Activated CD8-positive, alpha-beta T cell treated with anti-CD3 and anti-CD28 coated beads, Interleukin-2, amount 10 ng/mL, durations not matched to agents 7 days and 5 days (primary cell): ENCODE measurements around the gene ASF1B. TPM values are rescaled to one million over a fixed set of nuclear protein-coding genes. Genes with fewer than 3 reads are reported as not detected.
A peak's percentile ranks its signal among the peaks of the same experiment; 100 is the strongest.

Source experiments
- ATAC-seq: fragments of 150-1000 bp; cut with Tn5 transposase; one replicate; pipeline ENCODE4 v1.10.0; 2021; ENCODE audit warnings: moderate library complexity
- CTCF ChIA-PET: fragments of 350-600 bp; sonication (Branson Sonifier 250); formaldehyde crosslinking; loops from one replicate; lab custom pipeline; 2021; ENCODE audit warnings: antibody characterized with exemption; lab: Charles Lee
- POLR2A ChIA-PET: fragments of 350-600 bp; sonication (Branson Sonifier 250); formaldehyde crosslinking; loops from one replicate; lab custom pipeline; 2021; ENCODE audit warnings: antibody characterized with exemption; lab: Charles Lee
- DNase-seq: peaks from one replicate; pipeline ENCODE4 v3.0.0-alpha.2; 2020
- H3K27ac Mint-ChIP-seq: one replicate; pipeline ENCODE4 v1.8.0; 2021; ENCODE audit warnings: mild to moderate bottlenecking, mixed read lengths
- H3K27me3 Mint-ChIP-seq: one replicate; pipeline ENCODE4 v1.8.0; 2021; ENCODE audit warnings: low read depth, mixed read lengths
- H3K36me3 Mint-ChIP-seq: one replicate; pipeline ENCODE4 v1.8.0; 2021; ENCODE audit warnings: low read depth, mixed read lengths
- H3K4me1 Mint-ChIP-seq: one replicate; pipeline ENCODE4 v1.8.0; 2021; ENCODE audit warnings: low read depth, mixed read lengths
- H3K4me3 Mint-ChIP-seq: one replicate; pipeline ENCODE4 v1.8.0; 2021; ENCODE audit warnings: mild to moderate bottlenecking, mixed read lengths
- H3K9me3 Mint-ChIP-seq: one replicate; pipeline ENCODE4 v1.8.0; 2022; ENCODE audit warnings: mixed read lengths; ENCODE audit not compliant: insufficient read depth
- total RNA-seq, 2 experiments: library from RNA; stranded (reverse); gene quantifications; one replicate each; pipeline ENCODE4 v1.2.3, GENCODE V29; 2021

Gene ASF1B
- total RNA-seq, 2 experiments from 2014 or later = 131 TPM

DNA sequence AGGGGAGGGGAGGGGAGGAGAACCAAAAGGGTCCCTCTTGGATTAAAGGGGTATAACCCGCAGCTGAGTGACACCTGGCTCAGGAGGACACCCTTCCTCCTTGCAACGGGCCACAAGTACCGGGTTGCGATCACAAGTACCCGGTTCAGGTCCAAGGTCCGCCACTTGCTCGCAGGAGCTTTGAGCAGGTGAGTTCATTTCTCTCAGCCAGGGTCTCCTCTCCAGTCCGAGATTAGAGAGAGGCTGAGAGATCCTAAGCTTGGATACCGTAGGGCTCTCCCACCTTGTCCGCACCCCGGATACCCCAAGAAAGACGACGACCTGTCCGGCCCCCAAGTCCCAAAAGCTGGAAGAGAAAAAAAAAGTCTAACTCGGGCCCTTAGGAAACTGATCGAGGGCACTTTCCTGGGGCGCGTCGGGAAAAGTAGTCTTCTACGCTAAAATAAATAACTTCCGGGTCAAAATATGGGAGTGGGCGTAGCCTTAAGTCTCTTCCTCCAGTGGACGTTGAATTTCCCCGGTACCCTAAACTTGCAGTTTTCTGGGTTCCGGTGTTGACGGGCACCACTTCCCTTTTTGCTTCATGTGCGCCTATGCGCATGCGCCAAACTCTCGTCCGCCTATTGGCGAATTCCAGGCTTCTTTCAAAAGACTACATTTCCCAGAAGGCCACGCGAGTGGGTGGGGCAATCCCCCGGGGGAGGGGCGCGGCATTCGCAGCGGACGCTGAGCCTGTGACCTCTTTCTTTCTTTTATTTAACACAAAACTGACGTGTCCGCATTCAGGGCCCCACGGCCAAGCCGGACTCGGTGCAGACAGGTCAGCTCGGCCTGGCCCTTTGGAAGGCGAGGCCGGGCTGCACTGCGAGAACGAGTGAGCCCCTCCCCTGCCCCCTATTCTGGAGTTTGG, 55.2 kb downstream of the ASF1B start:
- DNase-seq (peak; percentile 100), ATAC-seq (peak; percentile 96)
- ChIA-PET CTCF (interaction anchor here (0.7 to 3.0 kb wide), 17 partner anchors 7 to 219 kb away, joined by 3 to 15 read pairs (median 5); partner anchors contain the start of genes ASF1B and MISP3), POLR2A (interaction anchor here (0.6 to 1.9 kb wide), 8 partner anchors 9 to 306 kb away, joined by 3 to 8 read pairs (median 3); partner anchors contain the start of genes ADGRE5, ASF1B and IL27RA)
- no peaks in the 10 kb centered on the region for H3K27me3 Mint-ChIP-seq
- peak overlapping the region; percentile 92 for H3K27ac Mint-ChIP-seq
- peaks cover 18% of the 10 kb centered on the region for H3K4me1 Mint-ChIP-seq
- peaks cover 2% of the 10 kb centered on the region for H3K36me3 Mint-ChIP-seq
- H3K4me3 Mint-ChIP-seq = peak overlapping the region; percentile 92
- no peaks in the 10 kb centered on the region for H3K9me3 Mint-ChIP-seq

DNA sequence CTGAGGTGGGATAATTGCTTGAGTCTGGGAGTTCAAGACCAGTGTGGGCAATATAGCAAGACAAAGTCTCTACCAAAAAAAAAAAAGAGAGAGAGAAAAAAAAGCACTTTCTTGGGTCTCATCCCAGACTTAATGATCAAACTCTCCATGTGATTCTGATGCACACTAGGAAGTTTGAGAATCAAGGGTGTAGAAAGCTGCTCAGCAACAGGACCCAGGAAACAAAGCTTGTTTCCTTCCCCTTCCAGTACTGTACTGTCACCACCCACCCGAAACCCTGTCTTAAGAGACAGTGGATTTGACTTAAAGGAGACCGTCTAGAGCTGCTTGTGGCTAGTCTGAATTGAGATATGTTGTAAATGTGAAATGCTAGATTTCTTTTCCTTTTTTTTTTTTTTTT, 58.0 kb downstream of the ASF1B start:
- H3K4me3 Mint-ChIP-seq = no peak overlapping the region
- DNase-seq (no peak), ATAC-seq (no peak)
- ChIA-PET CTCF (interaction anchor here (0.6 to 1.5 kb wide), 5 partner anchors 9 to 200 kb away, joined by 3 to 7 read pairs (median 4); partner anchors contain the start of gene ASF1B), POLR2A (no interaction called here)
- H3K27me3 Mint-ChIP-seq = no peaks in the 10 kb centered on the region
- H3K27ac Mint-ChIP-seq = no peak overlapping the region
- peaks cover 37% of the 10 kb centered on the region for H3K4me1 Mint-ChIP-seq
- no peaks in the 10 kb centered on the region for H3K9me3 Mint-ChIP-seq
- H3K36me3 Mint-ChIP-seq = peaks cover 2% of the 10 kb centered on the region

DNA sequence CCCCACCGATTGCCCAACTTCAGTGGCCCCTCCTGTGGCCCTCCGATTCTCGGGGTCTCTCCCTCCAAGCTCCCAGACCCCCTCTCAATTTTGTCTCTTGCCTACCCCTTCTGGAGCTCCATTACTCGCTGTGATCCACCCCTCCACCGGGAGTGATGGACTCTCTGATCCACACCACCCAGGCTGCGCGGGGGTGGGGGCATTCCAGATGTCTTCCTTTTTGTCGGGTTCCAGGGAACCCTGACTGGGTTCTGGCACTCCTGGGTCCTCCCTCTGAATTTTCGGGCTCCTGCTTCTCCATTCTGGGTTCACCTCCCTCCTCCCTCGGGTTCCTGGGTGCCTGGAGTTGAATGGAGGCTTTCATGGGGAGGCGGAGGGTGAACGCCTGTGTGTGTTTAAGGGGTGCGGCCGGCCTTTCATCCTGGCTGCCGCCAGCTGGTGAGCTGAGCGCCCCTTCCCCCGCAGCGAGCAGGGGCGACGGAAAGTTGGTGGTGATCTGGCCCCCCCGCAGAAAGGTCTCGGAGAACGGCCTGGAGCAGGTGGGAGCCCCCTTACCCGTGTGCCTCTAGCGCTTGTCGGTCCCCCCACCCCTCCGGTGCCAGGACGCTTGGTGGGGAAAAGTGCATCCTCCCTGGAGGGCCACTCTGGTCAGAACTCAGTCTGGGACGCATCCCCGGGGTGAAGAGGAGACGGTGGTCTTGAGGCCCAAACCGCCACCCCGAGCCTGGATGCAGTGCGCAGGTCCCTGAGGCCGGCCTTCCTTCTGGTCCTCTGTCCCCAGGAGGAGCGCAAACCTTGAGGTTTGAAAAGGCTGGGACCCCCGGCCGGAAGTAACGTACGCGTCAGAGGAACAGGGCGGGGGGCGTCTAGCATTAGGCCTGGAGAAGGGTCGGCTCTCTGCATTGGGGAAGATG, 62.2 kb downstream of the ASF1B start:
- ChIA-PET CTCF (interaction anchor here (1.0 to 6.3 kb wide), 13 partner anchors 8 to 194 kb away, joined by 3 to 87 read pairs (median 5); partner anchors contain the start of genes ASF1B and PRKACA), POLR2A (interaction anchor here (1.0 kb wide), 1 partner anchor 63 kb away, joined by 3 read pairs; no protein-coding TSS in a partner anchor)
- H3K4me1 Mint-ChIP-seq = peaks cover 30% of the 10 kb centered on the region
- no peaks in the 10 kb centered on the region for H3K9me3 Mint-ChIP-seq
- peak overlapping the region; percentile 88 for H3K4me3 Mint-ChIP-seq
- ATAC-seq = peak; percentile 7
- no peaks in the 10 kb centered on the region for H3K36me3 Mint-ChIP-seq
- DNase-seq = no peak
- peak overlapping the region; percentile 80 for H3K27ac Mint-ChIP-seq
- H3K27me3 Mint-ChIP-seq = peaks cover 2% of the 10 kb centered on the region

DNA sequence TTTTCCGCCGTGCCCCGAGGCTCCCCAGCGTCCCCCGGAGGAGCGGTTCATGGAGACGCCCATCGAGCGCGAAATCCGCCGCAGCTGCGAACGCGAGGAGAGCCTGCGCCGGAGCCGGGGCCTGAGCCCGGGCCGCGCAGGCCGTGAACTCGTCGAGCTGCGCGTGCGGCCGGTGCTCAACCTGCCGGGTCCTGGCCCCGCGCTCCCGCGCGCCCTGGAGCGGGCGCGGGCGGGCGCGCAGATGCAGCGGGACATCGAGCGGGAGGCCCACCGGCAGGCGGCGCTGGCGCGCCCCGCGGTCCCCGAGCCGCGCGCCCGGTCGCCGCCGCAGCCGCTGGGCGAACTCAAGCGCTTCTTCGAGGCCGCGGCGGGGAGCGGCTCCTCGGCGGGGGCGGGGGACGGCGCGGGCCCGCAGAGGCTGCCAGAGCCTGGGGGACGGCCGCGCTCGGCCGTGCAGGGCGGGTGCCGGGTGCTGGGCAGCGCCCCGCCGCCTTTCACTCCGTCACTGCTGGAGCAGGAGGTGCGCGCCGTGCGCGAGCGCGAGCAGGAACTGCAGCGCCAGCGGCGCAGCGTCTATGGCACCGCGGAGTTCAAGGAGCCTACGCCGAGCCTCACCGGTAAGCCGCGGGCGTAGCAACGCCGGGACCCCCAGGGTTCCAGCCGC, 63.0 kb downstream of the ASF1B start:
- CTCF ChIA-PET = interaction anchor here (0.8 to 6.3 kb wide), 18 partner anchors 8 to 205 kb away, joined by 3 to 87 read pairs (median 5); partner anchors contain the start of genes ASF1B, IL27RA and PRKACA
- DNase-seq (peak; percentile 80), ATAC-seq (peak; percentile 78)
- Mint-ChIP-seq H3K36me3 (no peaks in the 10 kb centered on the region), H3K4me3 (peak overlapping the region; percentile 88), H3K27me3 (peaks cover 2% of the 10 kb centered on the region), H3K4me1 (peaks cover 30% of the 10 kb centered on the region), H3K9me3 (no peaks in the 10 kb centered on the region), H3K27ac (peak overlapping the region; percentile 80)
- POLR2A ChIA-PET = interaction anchor here (1.0 kb wide), 1 partner anchor 63 kb away, joined by 3 read pairs; no protein-coding TSS in a partner anchor

DNA sequence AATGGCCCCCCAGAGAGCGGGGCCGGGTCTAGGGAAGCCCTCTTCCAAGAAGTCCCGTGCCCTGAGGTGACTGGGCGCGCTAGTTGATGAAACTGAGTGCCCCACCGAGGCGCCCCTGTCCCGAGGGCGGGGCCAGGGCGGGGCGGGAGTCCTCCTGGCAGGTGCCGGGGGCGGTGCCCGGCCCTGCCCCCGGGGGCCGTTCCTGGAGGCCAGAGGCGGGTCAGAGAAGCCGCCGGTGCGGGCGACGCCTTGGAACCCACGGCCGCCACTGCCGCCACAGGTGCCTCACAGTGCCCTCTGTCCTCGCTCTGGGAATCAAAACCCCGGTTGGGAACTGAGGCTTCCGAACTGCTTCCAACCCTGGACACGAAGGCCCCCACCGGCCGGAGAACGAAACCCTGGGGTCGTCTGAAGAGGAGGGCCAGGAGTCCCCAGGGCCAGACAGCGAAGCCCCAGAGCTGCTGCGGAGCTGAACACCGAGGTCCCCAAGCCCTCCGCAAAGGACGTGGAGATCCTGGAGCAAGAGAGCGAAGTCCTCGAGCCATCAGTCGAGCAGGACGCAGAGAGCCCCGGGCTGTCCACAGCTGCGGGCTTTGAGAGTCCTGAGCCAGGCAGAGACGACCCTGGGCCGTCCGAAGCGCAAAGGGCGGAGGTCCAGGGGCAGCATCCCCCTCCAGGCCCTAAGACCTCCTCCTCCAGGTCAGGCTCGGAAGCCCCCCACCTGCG, 63.7 kb downstream of the ASF1B start, which contains the start of gene MISP3:
Gene MISP3, plus strand, starts transcription at position 252 of the 726 bp plus-strand sequence. CDS start 524 bp downstream, outside the sequence.
- DNase-seq (peak; percentile 51), ATAC-seq (peak; percentile 16)
- H3K36me3 Mint-ChIP-seq = no peaks in the 10 kb centered on the region
- H3K4me3 Mint-ChIP-seq = peak within 1 kb of the TSS; percentile 88
- POLR2A ChIA-PET = interaction anchor here (0.8 to 1.2 kb wide), 2 partner anchors 13 to 19 kb away, joined by 3 to 5 read pairs; no protein-coding TSS in a partner anchor
- H3K27me3 Mint-ChIP-seq = peaks cover 2% of the 10 kb centered on the region
- CTCF ChIA-PET = interaction anchor here (0.6 to 6.3 kb wide), 29 partner anchors 9 to 204 kb away, joined by 3 to 87 read pairs (median 3); partner anchors contain the start of genes ASF1B and IL27RA
- no peaks in the 10 kb centered on the region for H3K9me3 Mint-ChIP-seq
- H3K27ac Mint-ChIP-seq = peak within 1 kb of the TSS; percentile 80
- H3K4me1 Mint-ChIP-seq = peaks cover 30% of the 10 kb centered on the region

DNA sequence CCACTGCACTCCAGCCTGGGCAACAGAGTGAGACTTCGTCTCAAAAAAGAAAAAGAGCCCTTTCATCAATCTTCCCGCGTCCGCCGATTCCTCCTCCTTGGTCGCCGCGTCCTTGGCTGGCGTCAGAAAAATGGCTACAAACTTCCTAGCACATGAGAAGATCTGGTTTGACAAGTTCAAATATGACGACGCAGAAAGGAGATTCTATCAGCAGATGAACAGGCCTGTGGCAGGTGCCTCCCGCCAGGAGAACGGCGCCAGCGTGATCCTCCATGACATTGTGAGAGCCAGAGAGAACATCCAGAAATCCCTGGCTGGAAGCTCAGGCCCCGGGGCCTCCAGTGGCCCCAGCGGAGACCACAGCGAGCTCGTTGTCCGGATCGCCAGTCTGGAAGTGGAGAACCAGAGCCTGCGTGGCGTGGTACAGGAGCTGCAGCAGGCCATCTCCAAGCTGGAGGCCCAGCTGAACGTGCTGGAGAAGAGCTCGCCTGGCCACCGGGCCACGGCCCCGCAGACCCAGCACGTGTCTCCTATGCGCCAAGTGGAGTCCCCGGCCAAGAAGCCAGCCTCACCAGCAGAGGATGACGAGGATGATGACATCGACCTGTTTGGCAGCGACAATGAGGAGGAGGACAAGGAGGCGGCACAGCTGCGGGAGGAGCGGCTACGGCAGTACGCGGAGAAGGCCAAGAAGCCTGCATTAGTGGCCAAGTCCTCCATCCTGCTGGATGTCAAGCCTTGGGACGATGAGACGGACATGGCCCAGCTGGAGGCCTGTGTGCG, 65.9 kb downstream of the ASF1B start:
- no peak for ATAC-seq
- H3K4me1 Mint-ChIP-seq = peaks cover 28% of the 10 kb centered on the region
- H3K9me3 Mint-ChIP-seq = no peaks in the 10 kb centered on the region
- CTCF ChIA-PET = interaction anchor here (0.8 to 6.3 kb wide), 9 partner anchors 11 to 208 kb away, joined by 3 to 87 read pairs (median 4); partner anchors contain the start of gene ASF1B
- no peak overlapping the region for H3K27ac Mint-ChIP-seq
- no peak for DNase-seq
- no peak overlapping the region for H3K4me3 Mint-ChIP-seq
- POLR2A ChIA-PET = interaction anchor here (0.7 kb wide), 1 partner anchor 13 kb away, joined by 3 read pairs; no protein-coding TSS in a partner anchor
- peaks cover 6% of the 10 kb centered on the region for H3K27me3 Mint-ChIP-seq
- H3K36me3 Mint-ChIP-seq = no peaks in the 10 kb centered on the region

Other genes starting within 250 kb of the ASF1B start
- 1 to 10 TPM; 4.2 to 5.0 TPM for gene BRME1, start 230.5 kb downstream of the ASF1B start, total RNA-seq
- gene CC2D1A, start 230.4 kb downstream of the ASF1B start, total RNA-seq = 10 to 100 TPM; 27.8 to 28.9 TPM
- gene PODNL1, start 198.2 kb downstream of the ASF1B start, total RNA-seq = 1 to 10 TPM in 1 of 2 experiments, under 1 TPM in 1; 0.11 to 1.3 TPM
- 100 to 1,000 TPM in 1 of 2 experiments, 10 to 100 TPM in 1; 90.1 to 104 TPM for gene DCAF15, start 184.1 kb downstream of the ASF1B start, total RNA-seq
- gene RFX1, start 130.3 kb downstream of the ASF1B start, total RNA-seq = 10 to 100 TPM; 15.9 to 17.7 TPM
- not detected for gene RLN3, start 108.4 kb downstream of the ASF1B start, total RNA-seq
- 10 to 100 TPM; 39.7 to 39.8 TPM for gene IL27RA, start 104.8 kb downstream of the ASF1B start, total RNA-seq
- not detected for gene PALM3, start 74.5 kb downstream of the ASF1B start, total RNA-seq
- gene MISP3, start 63.8 kb downstream of the ASF1B start, total RNA-seq = 1 to 10 TPM; 1.0 to 1.1 TPM
- not detected for gene C19orf67, start 50.8 kb downstream of the ASF1B start, total RNA-seq
- 10 to 100 TPM; 72.0 to 76.1 TPM for gene SAMD1, start 45.8 kb downstream of the ASF1B start, total RNA-seq
- 10 to 100 TPM; 69.2 to 72.4 TPM for gene PRKACA, start 18.8 kb downstream of the ASF1B start, total RNA-seq
- 1 to 10 TPM; 6.3 to 7.7 TPM for gene ADGRL1, start 69.6 kb upstream of the ASF1B start, total RNA-seq
- gene ADGRE5, start 244.9 kb upstream of the ASF1B start, total RNA-seq = 100 to 1,000 TPM; 290 to 302 TPM